Lung microvascular endothelial cell (primary cell): ENCODE results near the gene PRMT2. TPM values are rescaled to one million over a fixed set of nuclear protein-coding genes. Genes with fewer than 3 reads are reported as not detected.

Source experiments
- DNase-seq, 2 donors: peaks; one replicate each; pipeline versions ENCODE4 v3.0.0 to v3.0.0-alpha.2; 2010; ENCODE audit warnings: low read depth in 2 of 2
- total RNA-seq: library from RNA; depleted of rRNA; stranded (reverse); fragments of >200 nt; gene quantifications from 2 replicates; pipeline ENCODE4 v1.2.1, GENCODE V29; 2014

PRMT2 gene
- total RNA-seq, 1 donor from 2014 or later = 136 TPM

GRCh38 chr21:46641656-46642055 lies 6.2 kb downstream of the PRMT2 start:
- DNase-seq = no peak

GRCh38 chr21:46643379-46644177 lies 8.1 kb downstream of the PRMT2 start:
- no peak for DNase-seq

GRCh38 chr21:46645840-46646239 lies 10.4 kb downstream of the PRMT2 start:
- DNase-seq = no peak

- no peak for DNase-seq
Observed at GRCh38 chr21:46646541-46647154, 11.2 kb downstream of the PRMT2 start.

GRCh38 chr21:46648539-46648938 lies 13.1 kb downstream of the PRMT2 start:
- DNase-seq = no peak

GRCh38 chr21:46649356-46649755 lies 13.9 kb downstream of the PRMT2 start:
- DNase-seq = no peak

- no peak for DNase-seq
Observed at GRCh38 chr21:46650476-46651098, 15.1 kb downstream of the PRMT2 start.

- no peak for DNase-seq
Observed at GRCh38 chr21:46651121-46651520, 15.6 kb downstream of the PRMT2 start.

- DNase-seq = no peak
Observed at GRCh38 chr21:46655230-46655629, 19.8 kb downstream of the PRMT2 start.

GRCh38 chr21:46656820-46657219 lies 21.3 kb downstream of the PRMT2 start:
- DNase-seq = no peak

- no peak for DNase-seq
Observed at GRCh38 chr21:46660505-46660904, 25.0 kb downstream of the PRMT2 start.

GRCh38 chr21:46661211-46661625 lies 25.7 kb downstream of the PRMT2 start:
- peak; percentile 77 to 83 for DNase-seq

GRCh38 chr21:46661642-46662366 lies 26.3 kb downstream of the PRMT2 start:
- DNase-seq = no peak

- no peak for DNase-seq
Observed at GRCh38 chr21:46662367-46662654, 26.8 kb downstream of the PRMT2 start.

- no peak for DNase-seq
Observed at GRCh38 chr21:46662765-46663500, 27.5 kb downstream of the PRMT2 start.

GRCh38 chr21:46663754-46664153 lies 28.3 kb downstream of the PRMT2 start:
- no peak for DNase-seq

GRCh38 chr21:46664316-46664995 lies 29.0 kb downstream of the PRMT2 start:
- no peak for DNase-seq

GRCh38 chr21:46665566-46665965 lies 30.1 kb downstream of the PRMT2 start:
- no peak for DNase-seq

- DNase-seq = peak in 1 of 2 donors; percentile 27
Observed at GRCh38 chr21:46666941-46667740, 31.7 kb downstream of the PRMT2 start.

- peak in 1 of 2 donors; percentile 29 for DNase-seq
Observed at GRCh38 chr21:46667741-46668380, 32.4 kb downstream of the PRMT2 start.
